HG03442 (cell line): ENCODE measurements around the gene VWA5B1.

Experiments
- ATAC-seq: cut with Tn5 transposase; IDR thresholded peaks from one replicate; pipeline ENCODE4 v1.9.1; 2021; ENCODE audit warnings: mild to moderate bottlenecking, moderate library complexity; ENCODE audit not compliant: unreplicated experiment

Gene VWA5B1

DNA sequence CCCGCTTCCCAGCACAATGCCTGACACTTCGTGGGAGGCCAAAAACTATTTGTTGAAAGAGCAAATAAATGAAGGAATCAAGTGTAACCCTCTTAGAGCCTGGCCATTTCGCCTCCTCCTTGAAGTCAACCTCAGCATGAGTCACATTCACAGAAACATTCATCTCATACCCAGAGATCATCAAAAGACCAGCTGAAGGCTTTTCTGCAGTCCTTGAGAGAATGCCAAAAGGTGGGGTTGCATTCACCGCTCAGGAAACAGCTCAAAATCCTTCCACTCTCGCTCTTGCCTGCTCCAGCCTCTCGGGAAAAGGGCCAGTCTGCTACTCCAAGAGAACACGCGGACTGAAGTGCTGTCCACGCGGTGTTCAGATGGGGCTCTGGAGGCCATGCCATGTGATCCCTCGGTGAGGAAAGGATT, 90.0 kb downstream of the VWA5B1 start:
- no peak for ATAC-seq

DNA sequence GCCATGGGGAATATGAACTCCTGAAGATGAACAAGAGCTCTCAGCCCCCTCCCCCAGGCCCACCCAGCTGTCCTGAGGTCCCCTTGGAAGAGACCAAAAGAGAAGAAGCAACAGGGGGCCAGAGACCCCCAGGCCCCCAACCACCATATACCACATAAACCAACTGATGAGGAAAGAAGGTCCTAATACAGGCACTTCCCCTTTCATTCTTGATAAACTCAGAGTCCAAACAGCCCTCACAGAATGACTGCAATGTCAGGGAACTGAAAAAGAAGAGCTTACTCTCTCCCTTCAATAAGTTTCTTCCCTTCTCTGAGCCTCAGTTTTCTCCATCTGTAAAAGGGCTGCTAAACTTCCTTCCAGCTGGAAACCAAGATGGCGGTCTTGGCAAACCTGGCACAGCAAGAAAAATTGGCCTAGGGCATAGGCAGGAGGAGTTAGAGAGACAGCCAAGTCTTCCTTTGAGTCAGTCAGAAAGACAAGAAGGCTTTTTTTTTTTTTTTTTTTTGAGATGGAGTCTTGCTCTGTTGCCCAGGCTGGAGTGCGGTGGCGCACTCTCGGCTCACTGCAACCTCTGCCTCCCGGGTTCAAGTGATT, 90.5 kb downstream of the VWA5B1 start:
- no peak for ATAC-seq

DNA sequence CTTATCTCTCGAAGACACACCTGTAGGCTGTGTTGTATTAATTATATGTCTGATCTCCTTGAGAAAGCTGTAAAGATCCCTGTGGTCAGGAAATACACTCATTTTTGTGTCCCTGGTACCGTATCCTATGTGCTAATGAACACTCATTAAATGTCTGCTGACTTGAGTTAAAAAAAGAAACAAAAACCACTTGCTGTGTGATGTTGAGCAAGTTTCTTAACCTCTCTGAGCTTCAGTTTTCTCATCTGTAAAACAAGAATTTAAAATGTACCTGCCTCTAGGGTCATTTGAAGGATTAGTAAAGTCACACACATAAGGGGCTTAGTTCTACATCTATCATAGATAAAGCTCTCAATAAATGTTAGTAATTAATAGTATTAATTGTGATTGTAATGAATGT, 91.3 kb downstream of the VWA5B1 start:
- no peak for ATAC-seq

DNA sequence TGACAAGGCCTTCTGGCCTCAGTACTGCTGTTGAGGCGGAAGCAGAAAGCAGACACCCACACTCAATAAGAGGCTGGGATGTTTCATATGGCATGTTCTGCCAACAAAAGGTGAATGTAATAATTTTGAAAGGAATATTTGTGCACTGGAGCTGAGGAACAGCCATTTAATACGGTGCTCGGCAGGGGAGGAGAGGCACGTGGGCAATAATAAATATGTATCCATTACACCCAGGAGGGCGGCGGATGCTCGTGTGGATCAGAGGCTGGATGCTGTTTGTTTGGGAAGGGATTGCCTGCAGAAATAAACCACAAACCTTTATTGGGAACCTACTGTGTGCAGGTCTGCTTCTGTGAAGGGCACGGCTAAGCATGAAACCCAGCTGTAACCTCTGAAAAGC, 92.0 kb downstream of the VWA5B1 start:
- no peak for ATAC-seq

DNA sequence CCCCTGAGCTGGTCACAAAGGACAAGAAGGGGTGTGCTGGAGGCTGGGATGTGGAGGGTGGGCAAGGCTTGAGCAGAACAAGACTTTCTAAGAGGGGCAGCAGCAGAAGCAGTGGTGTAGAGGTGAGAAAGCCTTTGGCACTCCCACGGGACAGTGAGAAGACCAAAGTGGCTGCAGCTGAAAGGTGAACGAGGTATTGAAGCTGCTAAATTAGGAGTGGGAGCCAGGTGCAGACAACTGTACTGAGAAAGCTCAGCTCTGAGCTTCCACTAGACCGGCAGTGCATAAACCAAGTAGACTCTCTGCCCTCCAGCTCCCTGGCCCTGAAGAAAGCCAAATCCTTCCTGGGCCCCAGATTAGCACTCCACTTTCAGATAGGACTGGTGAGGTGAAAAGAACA, 93.0 kb downstream of the VWA5B1 start:
- ATAC-seq: no peak

DNA sequence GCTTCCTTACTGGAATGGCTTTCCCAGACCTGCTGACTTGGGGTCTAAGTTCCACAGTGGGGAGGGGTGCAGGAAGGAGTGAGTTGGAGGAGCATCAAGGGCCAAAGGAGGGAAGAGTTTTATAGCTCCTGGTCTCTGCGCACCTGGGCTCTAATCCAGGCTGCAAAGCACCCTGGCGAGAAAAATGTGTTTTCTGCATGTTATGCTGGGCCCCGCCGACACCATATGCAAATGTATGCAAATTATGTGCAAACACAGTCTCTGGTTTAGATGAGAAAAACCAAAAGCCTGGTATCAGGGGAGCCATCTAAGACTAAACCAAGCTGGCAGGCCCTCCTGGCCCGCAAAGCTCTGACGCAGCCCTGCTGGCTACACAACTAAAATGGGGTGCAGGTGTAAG, 95.0 kb downstream of the VWA5B1 start:
- ATAC-seq: no peak

DNA sequence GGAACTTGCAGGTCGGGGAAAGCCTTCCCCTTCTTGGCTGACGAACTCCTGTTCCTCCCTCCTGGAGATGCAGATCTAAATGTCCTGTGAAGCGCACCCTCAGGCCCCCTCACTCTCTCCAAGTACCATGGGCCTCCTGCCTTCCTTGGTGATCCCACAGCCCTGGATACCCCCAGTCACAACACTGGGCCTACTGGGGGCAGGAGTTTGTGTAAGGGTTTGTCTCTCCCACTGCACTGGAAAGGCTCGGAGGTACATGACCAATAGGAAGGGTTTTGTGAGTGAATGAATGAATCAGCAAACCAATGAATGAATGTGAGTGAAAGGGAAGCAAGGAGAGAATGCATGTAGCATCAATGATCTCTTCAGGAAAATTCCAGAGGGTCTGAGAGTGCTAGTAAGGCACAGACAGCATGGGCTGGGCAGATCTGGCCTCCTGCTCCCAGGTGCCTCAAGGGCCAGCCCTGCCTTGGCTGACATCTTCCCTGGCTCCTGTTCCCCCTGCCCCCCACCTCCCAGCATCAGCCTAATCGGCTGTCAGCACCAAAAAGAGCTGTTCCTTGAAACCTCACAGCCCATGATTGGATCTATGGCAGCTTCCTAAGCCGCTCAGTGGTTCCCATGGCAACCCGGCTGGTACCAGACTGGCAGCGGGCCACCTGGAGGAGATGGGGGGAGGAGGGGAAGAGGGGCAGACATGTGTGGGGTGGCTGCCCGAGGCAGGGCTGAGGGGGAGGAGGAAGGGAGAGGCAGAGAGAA, 95.8 kb downstream of the VWA5B1 start:
- no peak for ATAC-seq

DNA sequence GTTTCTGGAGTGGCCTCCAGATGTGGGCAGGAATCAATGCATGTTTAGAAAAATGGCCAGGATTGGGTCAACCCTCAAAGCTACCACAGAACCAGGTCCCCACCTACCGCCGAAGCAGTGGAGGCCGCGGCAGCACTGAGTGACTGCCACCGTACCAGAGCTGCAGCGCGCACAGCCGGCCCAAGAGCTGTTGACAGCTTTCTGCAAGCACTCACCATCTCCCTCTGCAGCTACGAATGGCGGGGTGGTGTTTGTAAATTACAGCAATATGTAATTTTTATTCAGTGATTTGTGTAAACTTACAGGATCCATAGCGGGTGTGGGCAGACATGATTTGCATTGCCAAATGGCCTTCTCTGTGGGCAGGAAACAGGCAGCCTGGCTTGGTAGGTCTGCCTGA, 98.9 kb downstream of the VWA5B1 start:
- ATAC-seq: no peak

DNA sequence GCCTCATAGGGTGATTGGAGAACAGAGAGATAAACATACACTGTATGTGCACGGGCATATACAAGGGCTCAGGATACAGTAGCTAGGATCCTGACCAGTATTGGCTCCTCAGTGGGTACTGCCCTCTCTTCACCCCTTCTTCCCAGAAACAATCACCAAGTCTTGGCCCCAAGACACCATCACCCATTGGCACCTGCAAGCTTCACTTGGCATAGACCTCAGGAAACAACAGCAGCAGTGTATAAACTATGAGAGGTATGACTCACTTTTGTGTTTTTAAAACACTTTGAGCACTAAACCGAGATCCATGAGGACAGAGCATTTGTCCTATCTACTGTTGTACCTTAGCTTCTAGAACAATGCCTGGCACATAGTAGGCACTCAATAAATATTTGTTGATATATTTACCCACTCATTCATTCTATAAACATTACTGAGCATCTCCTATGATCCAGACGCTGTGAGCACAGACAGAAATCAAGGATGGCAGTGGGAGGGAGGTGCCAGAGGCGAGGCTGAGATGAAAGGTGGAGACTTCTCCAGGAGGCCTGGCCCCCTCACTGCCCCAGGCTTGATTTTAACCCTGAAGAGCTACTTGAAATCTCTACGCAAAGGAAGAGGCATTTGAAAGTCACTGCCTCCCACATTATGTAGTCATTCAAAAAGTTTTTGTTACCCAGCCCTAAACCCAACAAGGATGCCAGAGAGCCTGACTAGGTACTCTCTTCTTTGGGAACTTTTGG, 100.1 kb downstream of the VWA5B1 start:
- ATAC-seq: no peak

DNA sequence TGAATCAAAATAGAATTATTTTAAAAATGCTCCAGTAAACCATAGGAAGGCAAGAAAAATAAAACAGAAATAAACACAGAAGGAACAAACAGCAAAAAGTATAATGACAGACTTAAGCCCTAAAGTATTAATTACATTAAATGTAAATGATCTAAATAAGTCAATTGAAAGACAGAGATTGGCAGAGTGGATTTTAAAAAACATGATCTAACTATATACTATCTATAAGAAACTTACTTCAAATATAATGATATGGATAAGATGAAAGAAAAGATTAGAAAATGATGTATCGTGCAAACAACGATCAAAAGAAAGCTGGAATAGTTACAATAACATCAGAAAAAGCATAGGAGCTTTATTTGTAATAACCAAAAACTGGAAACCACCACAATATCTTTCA, 104.6 kb downstream of the VWA5B1 start:
- no peak for ATAC-seq

DNA sequence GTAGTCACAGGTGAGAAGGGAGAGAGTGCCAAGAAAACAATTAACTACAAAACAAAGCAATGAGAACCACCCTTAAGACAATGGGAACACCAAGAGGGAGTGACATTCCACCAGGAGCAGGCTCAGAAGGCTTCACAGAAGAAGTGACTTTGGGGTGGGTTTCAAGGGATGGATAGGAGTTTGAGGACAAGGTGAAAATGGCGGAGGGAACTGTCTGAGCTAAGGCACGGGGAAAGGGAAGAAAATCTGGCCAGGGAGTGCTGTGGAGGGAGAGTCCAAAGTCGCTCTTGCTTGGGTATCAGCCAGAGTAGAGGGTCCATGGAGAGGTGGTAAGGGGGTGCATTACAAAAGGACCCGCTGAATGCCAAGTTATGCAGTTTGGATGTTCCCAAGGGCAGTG, 108.1 kb downstream of the VWA5B1 start:
- ATAC-seq: no peak

DNA sequence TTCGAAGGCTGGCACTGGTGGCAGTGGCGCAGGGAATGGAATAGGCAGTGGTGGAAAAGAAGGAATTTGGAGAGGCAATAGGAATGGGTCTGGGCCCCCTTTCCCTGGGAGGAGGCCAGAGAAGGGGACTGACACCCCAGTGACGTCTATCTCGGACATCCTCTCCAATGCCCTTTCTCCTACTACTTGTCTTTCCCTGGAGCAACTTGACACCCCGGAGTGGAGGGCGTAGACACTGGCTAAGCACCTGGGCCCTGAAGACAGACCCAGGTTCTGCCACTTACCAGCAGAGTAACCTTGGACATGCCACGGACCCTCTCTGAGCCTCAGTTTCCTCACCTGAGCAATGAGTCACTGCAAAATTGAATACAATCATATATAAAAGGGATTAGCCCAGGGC, 108.5 kb downstream of the VWA5B1 start:
- no peak for ATAC-seq

DNA sequence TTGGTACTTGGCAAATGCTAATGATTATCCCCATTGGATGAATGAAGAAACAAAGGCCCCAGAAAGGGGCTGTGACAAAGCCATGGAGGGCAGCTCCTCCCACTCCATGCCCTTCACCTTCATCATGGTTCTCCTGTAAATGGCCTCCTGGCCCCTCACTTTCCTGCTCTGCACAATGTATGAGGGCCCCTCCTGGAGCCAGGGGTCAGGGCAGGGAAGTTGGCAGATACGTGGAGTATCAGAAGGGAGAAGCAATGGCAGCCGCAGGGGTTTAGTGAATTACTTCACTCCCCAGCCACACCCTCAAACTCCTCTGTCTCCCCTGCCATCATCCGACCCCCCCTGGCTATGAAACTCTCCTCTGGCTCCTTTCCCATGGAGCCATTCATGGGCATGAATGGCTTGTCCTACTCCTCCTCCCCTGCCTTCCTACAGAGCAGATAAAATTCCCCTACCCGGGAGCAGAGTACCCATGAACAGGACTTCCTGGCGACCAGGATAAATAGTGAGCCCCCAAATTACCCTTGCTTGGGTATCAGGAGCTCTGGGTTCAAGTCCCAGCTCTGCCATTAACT, 109.0 kb downstream of the VWA5B1 start:
- no peak for ATAC-seq

DNA sequence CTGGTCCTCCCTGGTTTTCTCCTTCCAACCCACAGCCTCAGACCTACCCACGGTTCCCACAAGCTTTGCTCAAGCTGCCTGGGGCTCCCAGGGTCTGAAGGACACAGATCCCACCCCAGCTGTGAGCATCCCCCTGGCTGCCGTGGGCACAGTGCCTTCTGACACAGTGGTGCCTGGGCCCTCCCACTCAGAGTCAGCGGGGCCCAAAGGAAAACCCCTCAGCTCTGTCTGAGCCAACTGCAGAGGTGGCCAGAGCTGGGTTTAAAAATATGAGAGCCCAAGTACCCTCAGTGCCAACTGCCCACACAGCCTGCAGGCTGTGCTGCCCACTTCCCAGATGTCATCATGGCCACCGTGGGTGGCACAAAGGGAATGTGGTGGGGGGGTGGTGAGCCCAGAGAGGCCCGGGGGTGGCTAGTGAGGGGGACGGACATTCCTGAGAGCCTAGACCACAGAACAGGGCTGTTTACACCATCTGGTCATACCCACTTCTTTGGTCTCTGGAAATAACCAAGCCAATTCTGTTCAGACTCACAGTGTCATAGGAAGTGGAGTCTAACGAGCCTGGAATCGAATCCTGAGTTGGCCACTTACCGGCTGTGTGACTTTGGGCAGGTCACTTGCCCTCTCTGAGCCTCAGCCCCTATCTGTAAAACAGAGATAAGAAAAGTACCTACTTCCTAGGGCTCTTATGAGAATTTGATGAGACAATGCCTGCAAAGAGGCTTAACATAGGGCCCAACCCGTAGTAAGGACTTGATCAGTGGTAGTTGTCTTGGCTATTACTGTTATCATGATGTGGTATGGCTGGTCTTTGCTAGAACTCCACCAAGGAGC, 109.9 kb downstream of the VWA5B1 start:
- ATAC-seq: no peak

DNA sequence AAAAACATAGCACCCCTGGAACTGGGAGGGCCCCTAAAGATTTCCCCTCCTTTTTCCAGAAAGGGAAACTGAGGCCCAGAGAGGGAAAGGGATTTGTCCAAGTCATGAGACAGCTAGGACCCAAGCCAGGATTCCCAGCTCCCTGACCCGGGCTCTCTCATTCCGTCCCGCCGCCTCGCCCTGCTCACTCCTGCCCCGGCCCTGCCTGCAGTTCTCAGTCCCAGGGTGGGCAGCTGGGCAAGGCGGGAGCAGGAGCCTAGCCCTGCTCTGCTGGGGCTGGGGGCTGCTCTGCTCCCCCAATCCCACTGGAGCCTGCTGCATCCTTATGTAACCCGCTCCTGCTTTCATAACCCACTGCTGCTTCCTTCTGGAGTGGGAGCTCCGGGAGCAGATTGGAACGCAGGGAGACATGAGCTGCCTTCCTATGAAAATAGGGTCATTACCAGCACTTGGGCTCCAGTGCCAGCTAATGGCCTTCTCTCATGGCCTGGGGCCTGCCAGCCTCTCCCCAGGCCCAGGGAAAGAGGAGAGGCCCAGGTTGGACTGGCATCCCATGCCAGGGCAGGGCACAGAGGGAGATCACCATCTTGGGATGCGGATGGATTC, 110.8 kb downstream of the VWA5B1 start:
- no peak for ATAC-seq

DNA sequence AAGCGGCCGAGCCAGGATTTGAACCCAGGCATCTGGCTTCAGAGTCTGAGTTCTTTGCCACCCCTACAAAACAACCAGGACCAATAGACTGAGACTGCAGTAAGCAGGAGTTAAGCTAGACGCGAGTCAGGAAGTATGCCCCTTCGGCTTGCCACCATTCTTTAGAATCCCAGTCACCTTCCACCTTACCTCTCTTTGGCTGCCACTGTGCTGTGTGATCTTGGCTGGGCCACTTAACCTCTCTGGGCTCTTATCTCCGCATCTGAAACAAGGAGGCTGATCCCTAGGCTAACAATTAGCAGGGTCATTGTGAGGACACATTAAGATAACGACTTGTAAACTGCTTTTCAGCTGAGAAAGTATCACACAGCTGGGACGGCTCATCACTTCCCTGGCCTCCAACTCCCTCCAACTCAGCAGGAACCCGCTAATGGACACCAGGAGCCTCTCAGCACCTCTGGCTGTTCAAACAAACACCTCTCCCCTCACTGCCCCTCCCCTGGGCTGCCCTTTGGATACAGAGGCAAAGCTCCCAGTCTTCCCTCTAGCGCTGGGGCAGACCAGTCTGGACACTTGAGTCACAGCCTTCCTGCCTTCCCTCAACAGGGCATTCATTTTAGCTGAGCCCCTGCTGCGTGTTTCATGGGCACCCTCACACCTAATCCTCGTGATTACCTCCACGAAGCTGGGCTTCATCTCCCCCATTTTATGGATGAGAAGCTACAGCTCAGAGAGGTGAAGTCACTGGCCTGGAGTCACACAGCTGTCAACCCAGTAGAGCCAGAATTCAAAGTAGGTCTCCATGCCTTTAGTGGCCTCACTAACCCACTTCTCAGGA, 112.1 kb downstream of the VWA5B1 start:
- ATAC-seq: no peak

DNA sequence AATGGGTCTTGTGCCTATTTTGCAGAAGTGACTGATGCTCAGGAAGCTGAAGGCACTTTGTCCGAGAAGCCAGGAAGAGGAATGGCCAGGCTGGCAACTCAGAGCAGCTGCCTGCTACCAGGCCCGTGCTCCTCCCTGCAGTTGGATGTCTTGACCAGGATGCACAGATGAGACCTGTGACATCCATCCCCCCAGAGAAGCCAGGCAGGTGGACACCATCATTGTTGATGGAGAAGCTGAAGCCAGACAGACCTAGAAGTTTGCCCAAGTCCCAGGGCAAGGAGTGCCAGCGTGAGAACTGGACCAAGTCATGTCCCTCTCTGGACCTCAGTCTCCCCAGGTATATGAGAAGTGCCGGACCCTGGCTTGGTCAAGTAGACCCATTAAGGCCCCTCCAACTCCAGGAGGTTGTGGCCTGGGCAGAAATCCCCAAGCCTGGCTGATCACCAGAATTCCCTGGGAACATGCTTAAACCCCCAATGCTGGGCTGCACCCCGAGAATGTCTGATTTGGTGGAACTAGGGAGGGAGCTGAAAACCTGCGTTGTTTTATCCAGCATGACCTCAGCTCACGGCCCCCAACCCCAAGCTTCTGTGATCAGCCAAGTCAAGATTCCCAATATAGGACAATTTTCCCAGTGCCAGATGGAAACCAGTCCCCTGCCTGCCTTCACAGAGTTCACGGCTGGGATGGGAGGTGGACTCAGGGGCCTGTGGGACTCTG, 112.9 kb downstream of the VWA5B1 start:
- ATAC-seq: no peak

DNA sequence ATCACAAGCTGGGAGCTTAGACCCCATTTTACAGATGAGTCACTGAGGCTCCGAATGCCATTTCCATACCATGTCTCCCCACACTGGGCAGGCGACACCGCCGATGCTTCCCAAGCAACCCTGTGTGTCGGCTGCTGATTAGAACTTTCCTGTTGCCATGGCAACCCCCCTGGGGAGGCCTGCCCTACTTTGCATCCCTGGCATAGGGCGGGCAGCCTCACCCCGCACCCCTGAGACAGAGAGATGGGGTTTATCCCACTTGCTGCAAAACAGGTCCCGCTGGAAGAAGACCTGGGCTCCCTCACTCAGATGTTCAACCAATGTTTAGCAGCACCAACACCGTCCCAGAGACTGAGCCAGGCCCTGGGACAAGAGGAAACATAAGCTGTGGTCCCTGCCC, 113.8 kb downstream of the VWA5B1 start:
- ATAC-seq: no peak
